ENCODE measurements around the gene TMEM61.

Gene TMEM61

DNA sequence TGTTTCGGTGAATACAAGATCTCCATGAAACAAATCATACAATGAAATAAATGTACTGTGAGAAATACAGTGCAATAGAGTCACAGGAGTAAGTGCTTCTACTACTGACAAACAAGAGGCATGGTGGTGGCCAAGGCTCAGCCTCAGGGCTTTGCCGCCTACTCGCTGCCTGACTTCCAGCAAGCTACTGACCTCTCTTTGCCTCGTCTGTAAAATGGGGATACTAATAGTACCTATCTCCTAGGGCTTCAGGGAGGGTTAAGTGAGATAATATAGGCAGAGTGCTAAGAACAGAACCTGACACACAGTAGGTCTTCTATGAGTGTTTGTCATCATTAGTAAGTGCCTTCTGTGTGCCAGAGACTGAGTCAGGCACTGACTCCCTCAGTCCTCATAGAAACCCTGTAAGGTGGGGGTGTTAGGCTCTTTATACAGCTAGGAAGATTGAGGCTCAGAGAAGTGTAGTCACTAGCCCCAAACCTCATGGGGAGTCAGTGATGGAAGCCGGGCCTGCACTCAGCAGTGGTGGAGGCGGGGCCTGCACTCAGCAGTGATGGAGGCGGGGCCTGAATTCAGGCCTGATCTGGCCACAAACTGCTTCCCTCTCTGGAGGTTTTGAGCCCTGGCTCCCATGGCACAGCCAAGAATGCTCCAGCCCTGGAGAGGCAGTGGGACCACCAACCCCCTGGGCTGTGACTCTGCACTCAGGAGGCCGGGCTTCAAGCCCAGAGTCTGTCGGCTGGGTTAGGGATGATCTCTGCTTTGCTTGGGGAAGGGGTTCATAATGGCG lies 25.1 kb downstream of the TMEM61 start:
- ATAC-seq = 0 out of 3 replicates have a peak, but pooled peaks have one; percentile 16
- TF ChIP-seq, protein P1, sequence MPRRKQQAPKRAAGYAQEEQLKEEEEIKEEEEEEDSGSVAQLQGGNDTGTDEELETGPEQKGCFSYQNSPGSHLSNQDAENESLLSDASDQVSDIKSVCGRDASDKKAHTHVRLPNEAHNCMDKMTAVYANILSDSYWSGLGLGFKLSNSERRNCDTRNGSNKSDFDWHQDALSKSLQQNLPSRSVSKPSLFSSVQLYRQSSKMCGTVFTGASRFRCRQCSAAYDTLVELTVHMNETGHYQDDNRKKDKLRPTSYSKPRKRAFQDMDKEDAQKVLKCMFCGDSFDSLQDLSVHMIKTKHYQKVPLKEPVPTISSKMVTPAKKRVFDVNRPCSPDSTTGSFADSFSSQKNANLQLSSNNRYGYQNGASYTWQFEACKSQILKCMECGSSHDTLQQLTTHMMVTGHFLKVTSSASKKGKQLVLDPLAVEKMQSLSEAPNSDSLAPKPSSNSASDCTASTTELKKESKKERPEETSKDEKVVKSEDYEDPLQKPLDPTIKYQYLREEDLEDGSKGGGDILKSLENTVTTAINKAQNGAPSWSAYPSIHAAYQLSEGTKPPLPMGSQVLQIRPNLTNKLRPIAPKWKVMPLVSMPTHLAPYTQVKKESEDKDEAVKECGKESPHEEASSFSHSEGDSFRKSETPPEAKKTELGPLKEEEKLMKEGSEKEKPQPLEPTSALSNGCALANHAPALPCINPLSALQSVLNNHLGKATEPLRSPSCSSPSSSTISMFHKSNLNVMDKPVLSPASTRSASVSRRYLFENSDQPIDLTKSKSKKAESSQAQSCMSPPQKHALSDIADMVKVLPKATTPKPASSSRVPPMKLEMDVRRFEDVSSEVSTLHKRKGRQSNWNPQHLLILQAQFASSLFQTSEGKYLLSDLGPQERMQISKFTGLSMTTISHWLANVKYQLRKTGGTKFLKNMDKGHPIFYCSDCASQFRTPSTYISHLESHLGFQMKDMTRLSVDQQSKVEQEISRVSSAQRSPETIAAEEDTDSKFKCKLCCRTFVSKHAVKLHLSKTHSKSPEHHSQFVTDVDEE (CRISPR knock-in tag; IDR thresholded peaks at IDR 0.05) = no peak
- no peak for TF ChIP-seq BACH2 (CRISPR knock-in tag; IDR thresholded peaks at IDR 0.05; ENCODE audit: borderline replicate concordance)
- TF ChIP-seq SNAI2 (CRISPR knock-in tag; IDR thresholded peaks at IDR 0.05) = no peak
- TF ChIP-seq ESRRG (CRISPR knock-in tag; IDR thresholded peaks at IDR 0.05) = no peak
- TF ChIP-seq OSR1 (CRISPR knock-in tag; IDR thresholded peaks at IDR 0.05) = no peak
- TF ChIP-seq TCF4 (CRISPR knock-in tag; IDR thresholded peaks at IDR 0.05; ENCODE audit: borderline replicate concordance) = no peak
- TF ChIP-seq ARNTL (CRISPR knock-in tag; IDR thresholded peaks at IDR 0.05; ENCODE audit: borderline replicate concordance, low read depth) = no peak
- no peak for TF ChIP-seq ZFP30 (CRISPR knock-in tag; IDR thresholded peaks at IDR 0.05)
- TF ChIP-seq ZFP3 (CRISPR knock-in tag; IDR thresholded peaks at IDR 0.05) = no peak

DNA sequence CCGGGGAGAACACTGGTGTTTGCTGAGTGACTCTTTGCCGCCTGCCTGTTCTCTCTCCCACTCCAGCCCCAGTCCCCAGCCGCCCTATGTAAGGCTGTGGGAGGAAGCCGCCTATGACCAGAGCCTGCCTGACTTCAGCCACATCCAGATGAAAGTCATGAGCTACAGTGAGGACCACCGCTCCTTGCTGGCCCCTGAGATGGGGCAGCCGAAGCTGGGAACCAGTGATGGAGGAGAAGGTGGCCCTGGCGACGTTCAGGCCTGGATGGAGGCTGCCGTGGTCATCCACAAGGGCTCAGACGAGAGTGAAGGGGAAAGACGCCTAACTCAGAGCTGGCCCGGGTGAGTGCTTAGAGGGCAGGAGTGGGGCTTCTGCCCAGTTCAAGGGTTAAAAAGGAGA lies 26.5 kb downstream of the TMEM61 start:
- no peak for ATAC-seq
- no peak for TF ChIP-seq ZFP30 (CRISPR knock-in tag; IDR thresholded peaks at IDR 0.05)
- TF ChIP-seq, protein P2, sequence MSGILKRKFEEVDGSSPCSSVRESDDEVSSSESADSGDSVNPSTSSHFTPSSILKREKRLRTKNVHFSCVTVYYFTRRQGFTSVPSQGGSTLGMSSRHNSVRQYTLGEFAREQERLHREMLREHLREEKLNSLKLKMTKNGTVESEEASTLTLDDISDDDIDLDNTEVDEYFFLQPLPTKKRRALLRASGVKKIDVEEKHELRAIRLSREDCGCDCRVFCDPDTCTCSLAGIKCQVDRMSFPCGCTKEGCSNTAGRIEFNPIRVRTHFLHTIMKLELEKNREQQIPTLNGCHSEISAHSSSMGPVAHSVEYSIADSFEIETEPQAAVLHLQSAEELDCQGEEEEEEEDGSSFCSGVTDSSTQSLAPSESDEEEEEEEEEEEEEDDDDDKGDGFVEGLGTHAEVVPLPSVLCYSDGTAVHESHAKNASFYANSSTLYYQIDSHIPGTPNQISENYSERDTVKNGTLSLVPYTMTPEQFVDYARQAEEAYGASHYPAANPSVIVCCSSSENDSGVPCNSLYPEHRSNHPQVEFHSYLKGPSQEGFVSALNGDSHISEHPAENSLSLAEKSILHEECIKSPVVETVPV (CRISPR knock-in tag; IDR thresholded peaks at IDR 0.05) = no peak
- no peak for TF ChIP-seq ZNF565 (CRISPR knock-in tag; conservative IDR thresholded peaks at IDR 0.05; ENCODE audit: low read depth)
- TF ChIP-seq ZFP3 (CRISPR knock-in tag; IDR thresholded peaks at IDR 0.05) = no peak
- no peak for TF ChIP-seq TCF4 (CRISPR knock-in tag; IDR thresholded peaks at IDR 0.05; ENCODE audit: borderline replicate concordance)
- TF ChIP-seq CSDC2 (CRISPR knock-in tag; IDR thresholded peaks at IDR 0.05) = no peak
- TF ChIP-seq OSR1 (CRISPR knock-in tag; IDR thresholded peaks at IDR 0.05) = no peak
- no peak for TF ChIP-seq GLIS3 (CRISPR knock-in tag; IDR thresholded peaks at IDR 0.05)
- TF ChIP-seq, protein P3, sequence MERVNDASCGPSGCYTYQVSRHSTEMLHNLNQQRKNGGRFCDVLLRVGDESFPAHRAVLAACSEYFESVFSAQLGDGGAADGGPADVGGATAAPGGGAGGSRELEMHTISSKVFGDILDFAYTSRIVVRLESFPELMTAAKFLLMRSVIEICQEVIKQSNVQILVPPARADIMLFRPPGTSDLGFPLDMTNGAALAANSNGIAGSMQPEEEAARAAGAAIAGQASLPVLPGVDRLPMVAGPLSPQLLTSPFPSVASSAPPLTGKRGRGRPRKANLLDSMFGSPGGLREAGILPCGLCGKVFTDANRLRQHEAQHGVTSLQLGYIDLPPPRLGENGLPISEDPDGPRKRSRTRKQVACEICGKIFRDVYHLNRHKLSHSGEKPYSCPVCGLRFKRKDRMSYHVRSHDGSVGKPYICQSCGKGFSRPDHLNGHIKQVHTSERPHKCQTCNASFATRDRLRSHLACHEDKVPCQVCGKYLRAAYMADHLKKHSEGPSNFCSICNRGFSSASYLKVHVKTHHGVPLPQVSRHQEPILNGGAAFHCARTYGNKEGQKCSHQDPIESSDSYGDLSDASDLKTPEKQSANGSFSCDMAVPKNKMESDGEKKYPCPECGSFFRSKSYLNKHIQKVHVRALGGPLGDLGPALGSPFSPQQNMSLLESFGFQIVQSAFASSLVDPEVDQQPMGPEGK (CRISPR knock-in tag; IDR thresholded peaks at IDR 0.05; ENCODE audit: borderline replicate concordance) = no peak
- TF ChIP-seq PPARA (CRISPR knock-in tag; IDR thresholded peaks at IDR 0.05; ENCODE audit: borderline replicate concordance) = no peak
- TF ChIP-seq BACH2 (CRISPR knock-in tag; IDR thresholded peaks at IDR 0.05; ENCODE audit: borderline replicate concordance) = no peak
- TF ChIP-seq ISL1 (CRISPR knock-in tag; IDR thresholded peaks at IDR 0.05) = no peak
- TF ChIP-seq ESRRG (CRISPR knock-in tag; IDR thresholded peaks at IDR 0.05) = no peak
- TF ChIP-seq ARNTL (CRISPR knock-in tag; IDR thresholded peaks at IDR 0.05; ENCODE audit: borderline replicate concordance, low read depth) = no peak
- TF ChIP-seq ZC3H10 (CRISPR knock-in tag; IDR thresholded peaks at IDR 0.05) = no peak
- no peak for TF ChIP-seq ZNF8 (CRISPR knock-in tag; IDR thresholded peaks at IDR 0.05)
- TF ChIP-seq TOX (CRISPR knock-in tag; IDR thresholded peaks at IDR 0.05; ENCODE audit: borderline replicate concordance) = no peak
- TF ChIP-seq, protein P1 (CRISPR knock-in tag; IDR thresholded peaks at IDR 0.05) = no peak
- TF ChIP-seq ZNF70 (CRISPR knock-in tag; IDR thresholded peaks at IDR 0.05) = no peak

DNA sequence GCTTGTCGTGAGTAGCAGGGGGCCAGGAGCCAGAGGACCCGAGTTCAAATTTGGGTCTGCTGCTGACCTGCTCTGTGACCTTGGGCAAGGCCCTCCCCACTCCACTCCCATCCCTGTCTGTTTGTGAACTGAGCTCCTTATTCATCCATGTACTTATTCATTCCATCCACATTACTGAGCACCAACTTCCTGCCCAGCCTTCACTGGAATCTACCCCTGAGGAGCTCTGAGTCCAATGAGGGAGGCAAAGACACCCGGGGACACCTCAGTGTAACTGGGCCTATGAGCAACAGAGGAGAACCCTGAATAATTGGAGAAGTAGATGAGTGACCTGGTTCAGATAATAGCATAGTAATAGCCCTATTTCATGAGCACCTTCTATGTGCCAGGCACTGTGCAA lies 27.2 kb downstream of the TMEM61 start:
- ATAC-seq = peak; percentile 76
- TF ChIP-seq, protein P3 (CRISPR knock-in tag; IDR thresholded peaks at IDR 0.05; ENCODE audit: borderline replicate concordance) = no peak
- TF ChIP-seq BACH2 (CRISPR knock-in tag; IDR thresholded peaks at IDR 0.05; ENCODE audit: borderline replicate concordance) = no peak
- TF ChIP-seq, protein P4, sequence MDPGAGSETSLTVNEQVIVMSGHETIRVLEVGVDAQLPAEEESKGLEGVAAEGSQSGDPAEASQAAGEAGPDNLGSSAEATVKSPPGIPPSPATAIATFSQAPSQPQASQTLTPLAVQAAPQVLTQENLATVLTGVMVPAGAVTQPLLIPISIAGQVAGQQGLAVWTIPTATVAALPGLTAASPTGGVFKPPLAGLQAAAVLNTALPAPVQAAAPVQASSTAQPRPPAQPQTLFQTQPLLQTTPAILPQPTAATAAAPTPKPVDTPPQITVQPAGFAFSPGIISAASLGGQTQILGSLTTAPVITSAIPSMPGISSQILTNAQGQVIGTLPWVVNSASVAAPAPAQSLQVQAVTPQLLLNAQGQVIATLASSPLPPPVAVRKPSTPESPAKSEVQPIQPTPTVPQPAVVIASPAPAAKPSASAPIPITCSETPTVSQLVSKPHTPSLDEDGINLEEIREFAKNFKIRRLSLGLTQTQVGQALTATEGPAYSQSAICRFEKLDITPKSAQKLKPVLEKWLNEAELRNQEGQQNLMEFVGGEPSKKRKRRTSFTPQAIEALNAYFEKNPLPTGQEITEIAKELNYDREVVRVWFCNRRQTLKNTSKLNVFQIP (CRISPR knock-in tag; IDR thresholded peaks at IDR 0.05; ENCODE audit: borderline replicate concordance, low read depth) = no peak
- TF ChIP-seq ZNF8 (CRISPR knock-in tag; IDR thresholded peaks at IDR 0.05) = no peak
